Measurements from ENCODE around the gene RSPH1.

RSPH1 gene

GRCh38 chr21:42539931-42540343, 43.9 kb upstream of the RSPH1 start:
- Histone ChIP-seq H3K4me1 (ENCODE audit: insufficient read depth, low read length) (no peaks in the 10 kb centered on the region), H3K79me2 (ENCODE audit: insufficient read depth, low read length) (no peaks in the 10 kb centered on the region), H3K9me3 (ENCODE audit: insufficient read depth, low read length, severe bottlenecking) (no peaks in the 10 kb centered on the region), H3K4me3 (ENCODE audit: low read depth in 1 of 2, low read length in 2 of 2) (no peak overlapping the region), H3K36me3 (ENCODE audit: insufficient read depth, low read length) (peaks cover 4% of the 10 kb centered on the region; the same call in 1 of the 2 replicates), H3K9ac (ENCODE audit: low read depth, low read length) (no peak overlapping the region), H3K27ac (ENCODE audit: low read length) (no peak overlapping the region), H4K20me1 (ENCODE audit: insufficient read depth, low read length) (0 out of 2 replicates have a peak, but pooled peaks cover 5% of the 10 kb centered on the region), H2AFZ (ENCODE audit: low read depth, low read length) (no peak overlapping the region), H3K27me3 (ENCODE audit: insufficient read depth, low read length, poor library complexity) (no peaks in the 10 kb centered on the region), H3K4me2 (ENCODE audit: insufficient read depth, low read length) (no peak overlapping the region)
- ATAC-seq (ENCODE audit: insufficient read depth, low read depth) (peak; percentile 49; the same call in 1 of the 3 replicates), DNase-seq (peak; percentile 34)
- TF ChIP-seq, protein P1, sequence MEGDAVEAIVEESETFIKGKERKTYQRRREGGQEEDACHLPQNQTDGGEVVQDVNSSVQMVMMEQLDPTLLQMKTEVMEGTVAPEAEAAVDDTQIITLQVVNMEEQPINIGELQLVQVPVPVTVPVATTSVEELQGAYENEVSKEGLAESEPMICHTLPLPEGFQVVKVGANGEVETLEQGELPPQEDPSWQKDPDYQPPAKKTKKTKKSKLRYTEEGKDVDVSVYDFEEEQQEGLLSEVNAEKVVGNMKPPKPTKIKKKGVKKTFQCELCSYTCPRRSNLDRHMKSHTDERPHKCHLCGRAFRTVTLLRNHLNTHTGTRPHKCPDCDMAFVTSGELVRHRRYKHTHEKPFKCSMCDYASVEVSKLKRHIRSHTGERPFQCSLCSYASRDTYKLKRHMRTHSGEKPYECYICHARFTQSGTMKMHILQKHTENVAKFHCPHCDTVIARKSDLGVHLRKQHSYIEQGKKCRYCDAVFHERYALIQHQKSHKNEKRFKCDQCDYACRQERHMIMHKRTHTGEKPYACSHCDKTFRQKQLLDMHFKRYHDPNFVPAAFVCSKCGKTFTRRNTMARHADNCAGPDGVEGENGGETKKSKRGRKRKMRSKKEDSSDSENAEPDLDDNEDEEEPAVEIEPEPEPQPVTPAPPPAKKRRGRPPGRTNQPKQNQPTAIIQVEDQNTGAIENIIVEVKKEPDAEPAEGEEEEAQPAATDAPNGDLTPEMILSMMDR (IDR thresholded peaks at IDR 0.05; ENCODE audit: borderline replicate concordance, extremely low read depth, low read length, poor library complexity, severe bottlenecking): peak; percentile 54
- no peak for TF ChIP-seq EZH2 (IDR thresholded peaks at IDR 0.05; ENCODE audit: borderline replicate concordance, low read depth, low read length, severe bottlenecking)

DNA sequence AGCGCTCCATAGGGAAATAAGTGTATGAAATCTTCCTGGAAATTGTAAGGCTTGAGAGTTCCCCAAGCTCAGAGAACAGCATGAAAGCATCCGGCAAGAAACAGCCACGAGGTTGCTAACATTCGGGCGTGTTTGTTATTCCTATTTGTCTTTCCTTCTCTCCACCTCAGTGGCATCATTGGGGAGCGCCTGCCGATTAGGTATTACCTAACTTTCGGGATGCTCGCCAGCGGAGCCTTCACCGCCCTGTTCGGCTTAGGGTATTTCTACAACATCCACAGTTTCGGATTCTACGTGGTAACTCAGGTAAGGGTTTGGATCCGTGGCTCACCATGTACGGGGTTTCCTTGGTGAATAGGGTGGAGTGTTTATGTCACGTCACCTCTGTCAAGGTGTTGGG, 43.3 kb upstream of the RSPH1 start:
- no peak overlapping the region for H3K27ac ChIP-seq (ENCODE audit: low read length)
- H3K27me3 ChIP-seq (ENCODE audit: insufficient read depth, low read length, poor library complexity): no peaks in the 10 kb centered on the region
- no peaks in the 10 kb centered on the region for H3K4me1 ChIP-seq (ENCODE audit: insufficient read depth, low read length)
- H4K20me1 ChIP-seq (ENCODE audit: insufficient read depth, low read length): 0 out of 2 replicates have a peak, but pooled peaks cover 8% of the 10 kb centered on the region
- DNase-seq (no peak), ATAC-seq (ENCODE audit: insufficient read depth, low read depth) (no peak)
- no peak overlapping the region for H2AFZ ChIP-seq (ENCODE audit: low read depth, low read length)
- no peaks in the 10 kb centered on the region for H3K9me3 ChIP-seq (ENCODE audit: insufficient read depth, low read length, severe bottlenecking)
- H3K36me3 ChIP-seq (ENCODE audit: insufficient read depth, low read length): peaks cover 4% of the 10 kb centered on the region; the same call in 1 of the 2 replicates
- no peaks in the 10 kb centered on the region for H3K79me2 ChIP-seq (ENCODE audit: insufficient read depth, low read length)
- H3K4me2 ChIP-seq (ENCODE audit: insufficient read depth, low read length): no peak overlapping the region
- no peak overlapping the region for H3K9ac ChIP-seq (ENCODE audit: low read depth, low read length)
- H3K4me3 ChIP-seq (ENCODE audit: low read depth in 1 of 2, low read length in 2 of 2): no peak overlapping the region
- TF ChIP-seq, protein P1 (IDR thresholded peaks at IDR 0.05; ENCODE audit: borderline replicate concordance, extremely low read depth, low read length, poor library complexity, severe bottlenecking): no peak

- H3K27me3 ChIP-seq (ENCODE audit: insufficient read depth, low read length, poor library complexity): no peaks in the 10 kb centered on the region
- ATAC-seq (ENCODE audit: insufficient read depth, low read depth) (no peak), DNase-seq (no peak)
- H3K9me3 ChIP-seq (ENCODE audit: insufficient read depth, low read length, severe bottlenecking): no peaks in the 10 kb centered on the region
- no peak overlapping the region for H3K4me2 ChIP-seq (ENCODE audit: insufficient read depth, low read length)
- no peak overlapping the region for H3K27ac ChIP-seq (ENCODE audit: low read length)
- no peaks in the 10 kb centered on the region for H3K4me1 ChIP-seq (ENCODE audit: insufficient read depth, low read length)
- no peak overlapping the region for H3K9ac ChIP-seq (ENCODE audit: low read depth, low read length)
- H2AFZ ChIP-seq (ENCODE audit: low read depth, low read length): no peak overlapping the region
- no peak overlapping the region for H3K4me3 ChIP-seq (ENCODE audit: low read depth in 1 of 2, low read length in 2 of 2)
- TF ChIP-seq, protein P1 (IDR thresholded peaks at IDR 0.05; ENCODE audit: borderline replicate concordance, extremely low read depth, low read length, poor library complexity, severe bottlenecking): no peak
- no peak for TF ChIP-seq EZH2 (IDR thresholded peaks at IDR 0.05; ENCODE audit: borderline replicate concordance, low read depth, low read length, severe bottlenecking)
- peaks cover 4% of the 10 kb centered on the region; the same call in 1 of the 2 replicates for H3K36me3 ChIP-seq (ENCODE audit: insufficient read depth, low read length)
- H3K79me2 ChIP-seq (ENCODE audit: insufficient read depth, low read length): no peaks in the 10 kb centered on the region
- H4K20me1 ChIP-seq (ENCODE audit: insufficient read depth, low read length): 0 out of 2 replicates have a peak, but pooled peaks cover 9% of the 10 kb centered on the region
Measured at GRCh38 chr21:42538479-42539275, 42.7 kb upstream of the RSPH1 start.
